ENCODE data around the gene SSR1.

- TF ChIP-seq, protein P1, sequence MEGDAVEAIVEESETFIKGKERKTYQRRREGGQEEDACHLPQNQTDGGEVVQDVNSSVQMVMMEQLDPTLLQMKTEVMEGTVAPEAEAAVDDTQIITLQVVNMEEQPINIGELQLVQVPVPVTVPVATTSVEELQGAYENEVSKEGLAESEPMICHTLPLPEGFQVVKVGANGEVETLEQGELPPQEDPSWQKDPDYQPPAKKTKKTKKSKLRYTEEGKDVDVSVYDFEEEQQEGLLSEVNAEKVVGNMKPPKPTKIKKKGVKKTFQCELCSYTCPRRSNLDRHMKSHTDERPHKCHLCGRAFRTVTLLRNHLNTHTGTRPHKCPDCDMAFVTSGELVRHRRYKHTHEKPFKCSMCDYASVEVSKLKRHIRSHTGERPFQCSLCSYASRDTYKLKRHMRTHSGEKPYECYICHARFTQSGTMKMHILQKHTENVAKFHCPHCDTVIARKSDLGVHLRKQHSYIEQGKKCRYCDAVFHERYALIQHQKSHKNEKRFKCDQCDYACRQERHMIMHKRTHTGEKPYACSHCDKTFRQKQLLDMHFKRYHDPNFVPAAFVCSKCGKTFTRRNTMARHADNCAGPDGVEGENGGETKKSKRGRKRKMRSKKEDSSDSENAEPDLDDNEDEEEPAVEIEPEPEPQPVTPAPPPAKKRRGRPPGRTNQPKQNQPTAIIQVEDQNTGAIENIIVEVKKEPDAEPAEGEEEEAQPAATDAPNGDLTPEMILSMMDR (IDR thresholded peaks at IDR 0.05; ENCODE audit: low read length) = no peak
- TF ChIP-seq EZH2 (optimal IDR thresholded peaks at IDR 0.05; ENCODE audit: low read depth, low read length) (no peak), EZH2phosphoT487 (IDR thresholded peaks at IDR 0.05; ENCODE audit: low read length) (no peak)
Measured at GRCh38 chr6:7257521-7258230, 55.3 kb downstream of the SSR1 start.

Data from MM.1S (cell line).